ENCODE data around the gene CALB2. TPM values are rescaled to one million over a fixed set of nuclear protein-coding genes. Genes with fewer than 3 reads are reported as not detected.
A peak's percentile ranks its signal among the peaks of the same experiment; 100 is the strongest.
"Not testable (repeated sequence)": the region's sequence is repeated elsewhere in the genome, so short reads cannot be mapped to it uniquely, and the experiment has no call there.

CALB2 gene
- total and polyA plus RNA-seq, 2 donors (not counting 1 experiment from before 2014, with no cell fraction given), result not detected

- POLR2A ChIA-PET; ATAC-seq (ENCODE audit: low read depth); H3K27ac Mint-ChIP-seq; H2AFZ ChIP-seq (ENCODE audit: insufficient read depth, low read depth, low read length, poor library complexity, severe bottlenecking); H3K79me2 ChIP-seq (ENCODE audit: control insufficient read depth, insufficient read depth, low read length); H3K27ac ChIP-seq (ENCODE audit: low read length in 2 of 2); DNase-seq; intact Hi-C loops (cut with micrococcal nuclease); H3K4me1 Mint-ChIP-seq; H3K9me3 Mint-ChIP-seq (ENCODE audit: insufficient read depth); H3K9ac ChIP-seq (ENCODE audit: low read length); H3K4me3 ChIP-seq (ENCODE audit: control extremely low read depth in 1 of 5, extremely low read depth in 1 of 5, insufficient read depth in 1 of 5, low read depth in 2 of 5, low read length in 4 of 5); H3K36me3 ChIP-seq (replicated peaks in 1 of 2; ENCODE audit: control extremely low read depth in 1 of 2, control insufficient read depth in 1 of 2, extremely low read depth in 1 of 2, insufficient read depth in 2 of 2, low read length in 1 of 2); H4K20me1 ChIP-seq (ENCODE audit: control insufficient read depth, insufficient read depth, low read length, poor library complexity, severe bottlenecking); H3K4me1 ChIP-seq (ENCODE audit: control insufficient read depth in 2 of 2, insufficient read depth in 2 of 2, low read length in 2 of 2); H3K9me3 ChIP-seq (ENCODE audit: control extremely low read depth in 1 of 3, control insufficient read depth in 2 of 3, insufficient read depth in 1 of 3, low read length in 2 of 3); H3K4me2 ChIP-seq (replicated peaks; ENCODE audit: low read depth, low read length, poor library complexity, severe bottlenecking); H3K4me3 Mint-ChIP-seq: not testable (repeated sequence)
- peaks cover 33% of the 10 kb centered on the region for H3K27me3 Mint-ChIP-seq
- H3K27me3 ChIP-seq (replicated peaks in 1 of 4; ENCODE audit: control extremely low read depth in 1 of 4, control insufficient read depth in 3 of 4, insufficient read depth in 4 of 4, low read length in 3 of 4), result peaks cover 0 to 40% (median 10%) of the 10 kb centered on the region in 4 experiments
- WGBS (ENCODE audit: insufficient coverage), result 89% methylated on average over 4 of the region's 4 CpGs
- CTCF ChIA-PET, result interaction anchor here (0.6 to 1.5 kb wide), 6 partner anchors 11 to 620 kb away, joined by 3 to 5 read pairs (median 3); no protein-coding TSS in a partner anchor
Measured at GRCh38 chr16:71356936-71357335, 1.6 kb upstream of the CALB2 start.

GRCh38 chr16:71357681-71358080, 842 bp upstream of the CALB2 start:
- Mint-ChIP-seq H3K4me3 (no peak overlapping the region), H3K27ac (no peak overlapping the region), H3K4me1 (peaks cover 5% of the 10 kb centered on the region), H3K27me3 (peaks cover 33% of the 10 kb centered on the region), H3K9me3 (ENCODE audit: insufficient read depth) (no peaks in the 10 kb centered on the region)
- CTCF ChIA-PET, result interaction anchor here (1.0 to 1.5 kb wide), 5 partner anchors 12 to 586 kb away, joined by 3 to 5 read pairs (median 3); no protein-coding TSS in a partner anchor
- DNase-seq (no peak), ATAC-seq (ENCODE audit: low read depth) (no peak)
- peaks cover 0 to 40% (median 10%) of the 10 kb centered on the region in 4 experiments for H3K27me3 ChIP-seq (replicated peaks in 1 of 4; ENCODE audit: control extremely low read depth in 1 of 4, control insufficient read depth in 3 of 4, insufficient read depth in 4 of 4, low read length in 3 of 4)
- peaks cover 7 to 10% of the 10 kb centered on the region in 2 donors for H3K4me1 ChIP-seq (ENCODE audit: control insufficient read depth in 2 of 2, insufficient read depth in 2 of 2, low read length in 2 of 2)
- POLR2A ChIA-PET, result no interaction called here
- H3K4me2 ChIP-seq (replicated peaks; ENCODE audit: low read depth, low read length, poor library complexity, severe bottlenecking), result peak overlapping the region; percentile 69
- H3K9me3 ChIP-seq (ENCODE audit: control extremely low read depth in 1 of 3, control insufficient read depth in 2 of 3, insufficient read depth in 1 of 3, low read length in 2 of 3), result peaks cover 0 to 4% (median 0%) of the 10 kb centered on the region in 3 donors
- peak overlapping the region; percentile 65 for H2AFZ ChIP-seq (ENCODE audit: insufficient read depth, low read depth, low read length, poor library complexity, severe bottlenecking)
- no peaks in the 10 kb centered on the region for H3K36me3 ChIP-seq (replicated peaks in 1 of 2; ENCODE audit: control extremely low read depth in 1 of 2, control insufficient read depth in 1 of 2, extremely low read depth in 1 of 2, insufficient read depth in 2 of 2, low read length in 1 of 2)
- H3K27ac ChIP-seq (ENCODE audit: low read length in 2 of 2), result no peak overlapping the region
- H4K20me1 ChIP-seq (ENCODE audit: control insufficient read depth, insufficient read depth, low read length, poor library complexity, severe bottlenecking), result no peaks in the 10 kb centered on the region
- TF ChIP-seq CTCF (IDR thresholded peaks at IDR 0.05), result no peak
- WGBS (ENCODE audit: insufficient coverage), result 35% methylated on average over 7 of the region's 11 CpGs
- H3K4me3 ChIP-seq (ENCODE audit: control extremely low read depth in 1 of 5, extremely low read depth in 1 of 5, insufficient read depth in 1 of 5, low read depth in 2 of 5, low read length in 4 of 5), result no peak overlapping the region
- intact Hi-C loops (cut with micrococcal nuclease), result no loop called here
- H3K9ac ChIP-seq (ENCODE audit: low read length), result no peak overlapping the region
- H3K79me2 ChIP-seq (ENCODE audit: control insufficient read depth, insufficient read depth, low read length), result no peaks in the 10 kb centered on the region
